ENCODE measurements around the gene CALCA. TPM values are rescaled to one million over a fixed set of nuclear protein-coding genes. Genes with fewer than 3 reads are reported as not detected.

Gene CALCA
- total RNA-seq, 1 donor from 2014 or later: not detected

DNA sequence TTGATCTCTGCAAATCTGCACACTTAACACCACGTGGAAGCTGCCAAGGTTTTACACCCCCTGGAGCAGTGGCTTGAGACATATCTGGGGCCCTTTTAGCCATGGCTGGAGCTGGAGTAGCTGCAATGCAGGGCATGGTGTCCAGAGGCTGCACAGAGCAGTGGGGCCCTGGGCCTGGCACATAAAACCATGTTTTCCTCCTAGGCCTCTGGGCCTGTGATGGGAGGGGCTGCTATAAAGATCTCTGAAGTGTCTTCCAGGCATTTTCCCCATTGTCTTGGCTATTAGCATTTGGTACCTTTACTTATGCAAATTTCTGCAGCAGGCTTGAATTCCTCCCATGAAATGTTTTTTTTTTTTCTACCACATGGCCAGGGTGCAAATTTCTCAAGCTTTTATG is 33.2 kb downstream of the CALCA start:
- Mint-ChIP-seq H3K36me3 (ENCODE audit: low read depth, unreplicated experiment) (peaks cover 16% of the 10 kb centered on the region), H3K9me3 (ENCODE audit: unreplicated experiment) (peaks cover 9% of the 10 kb centered on the region), H3K27ac (ENCODE audit: unreplicated experiment) (no peak overlapping the region), H3K4me1 (ENCODE audit: unreplicated experiment) (no peaks in the 10 kb centered on the region), H3K27me3 (ENCODE audit: unreplicated experiment) (no peaks in the 10 kb centered on the region), H3K4me3 (ENCODE audit: unreplicated experiment) (no peak overlapping the region)
- DNase-seq (ENCODE audit: low spot score): no peak
- no peak for TF ChIP-seq CTCF (IDR thresholded peaks at IDR 0.05; ENCODE audit: unreplicated experiment)

GRCh38 chr11:14934641-14935351 is 37.4 kb downstream of the CALCA start:
- Mint-ChIP-seq H3K9me3 (ENCODE audit: unreplicated experiment) (peaks cover 9% of the 10 kb centered on the region), H3K4me3 (ENCODE audit: unreplicated experiment) (no peak overlapping the region), H3K27me3 (ENCODE audit: unreplicated experiment) (no peaks in the 10 kb centered on the region), H3K36me3 (ENCODE audit: low read depth, unreplicated experiment) (peaks cover 16% of the 10 kb centered on the region), H3K4me1 (ENCODE audit: unreplicated experiment) (no peaks in the 10 kb centered on the region), H3K27ac (ENCODE audit: unreplicated experiment) (no peak overlapping the region)
- TF ChIP-seq CTCF (IDR thresholded peaks at IDR 0.05; ENCODE audit: unreplicated experiment): no peak
- no peak for DNase-seq (ENCODE audit: low spot score)

- H3K27ac Mint-ChIP-seq (ENCODE audit: unreplicated experiment): no peak overlapping the region
- no peaks in the 10 kb centered on the region for H3K4me1 Mint-ChIP-seq (ENCODE audit: unreplicated experiment)
- H3K4me3 Mint-ChIP-seq (ENCODE audit: unreplicated experiment): no peak overlapping the region
- TF ChIP-seq CTCF (IDR thresholded peaks at IDR 0.05; ENCODE audit: unreplicated experiment): no peak
- no peaks in the 10 kb centered on the region for H3K27me3 Mint-ChIP-seq (ENCODE audit: unreplicated experiment)
- peaks cover under 1% of the 10 kb centered on the region for H3K36me3 Mint-ChIP-seq (ENCODE audit: low read depth, unreplicated experiment)
- H3K9me3 Mint-ChIP-seq (ENCODE audit: unreplicated experiment): peaks cover under 1% of the 10 kb centered on the region
- DNase-seq (ENCODE audit: low spot score): no peak
Observed at GRCh38 chr11:14932447-14932846, 39.7 kb downstream of the CALCA start.

DNA sequence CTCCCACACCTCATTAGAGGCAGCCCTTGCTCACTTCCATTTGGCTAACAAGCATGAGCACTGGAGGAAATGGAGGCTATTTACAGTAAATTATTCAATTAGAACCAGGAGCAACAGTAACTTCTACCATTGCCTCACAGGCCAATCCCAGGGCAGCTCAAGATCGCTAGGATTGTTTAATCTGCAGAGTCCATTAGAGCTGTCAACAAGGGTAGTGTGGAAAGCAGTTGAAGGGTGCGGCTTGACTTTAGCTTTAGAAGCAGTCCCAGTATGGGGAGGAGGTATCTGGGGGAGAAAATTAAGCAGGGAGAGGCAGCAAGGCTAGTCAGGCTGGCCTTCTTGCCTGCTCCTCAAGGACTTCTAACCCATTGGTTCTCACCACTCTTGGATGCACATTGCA is 41.8 kb downstream of the CALCA start:
- Mint-ChIP-seq H3K36me3 (ENCODE audit: low read depth, unreplicated experiment) (no peaks in the 10 kb centered on the region), H3K4me3 (ENCODE audit: unreplicated experiment) (no peak overlapping the region), H3K9me3 (ENCODE audit: unreplicated experiment) (no peaks in the 10 kb centered on the region), H3K27ac (ENCODE audit: unreplicated experiment) (no peak overlapping the region), H3K4me1 (ENCODE audit: unreplicated experiment) (no peaks in the 10 kb centered on the region), H3K27me3 (ENCODE audit: unreplicated experiment) (no peaks in the 10 kb centered on the region)
- TF ChIP-seq CTCF (IDR thresholded peaks at IDR 0.05; ENCODE audit: unreplicated experiment): no peak
- no peak for DNase-seq (ENCODE audit: low spot score)

GRCh38 chr11:14927146-14927545 is 45.0 kb downstream of the CALCA start:
- H3K36me3 Mint-ChIP-seq (ENCODE audit: low read depth, unreplicated experiment): no peaks in the 10 kb centered on the region
- H3K27ac Mint-ChIP-seq (ENCODE audit: unreplicated experiment): no peak overlapping the region
- peaks cover 1% of the 10 kb centered on the region for H3K27me3 Mint-ChIP-seq (ENCODE audit: unreplicated experiment)
- H3K4me1 Mint-ChIP-seq (ENCODE audit: unreplicated experiment): peaks cover 8% of the 10 kb centered on the region
- no peaks in the 10 kb centered on the region for H3K9me3 Mint-ChIP-seq (ENCODE audit: unreplicated experiment)
- no peak for DNase-seq (ENCODE audit: low spot score)
- TF ChIP-seq CTCF (IDR thresholded peaks at IDR 0.05; ENCODE audit: unreplicated experiment): no peak
- no peak overlapping the region for H3K4me3 Mint-ChIP-seq (ENCODE audit: unreplicated experiment)

Data from endothelial cell (in vitro differentiated cells).